HepG2 (cell line): ENCODE results near the gene ITGAV. TPM values are rescaled to one million over a fixed set of nuclear protein-coding genes. Genes with fewer than 3 reads are reported as not detected.

Experiments
- AHDC1 ChIP-seq: sonication (generic); formaldehyde crosslinking; IDR thresholded peaks from 2 replicates; pipeline ENCODE4 v1.5.1; 2020; ENCODE audit warnings: mild to moderate bottlenecking, missing genetic modification reagents, borderline replicate concordance
- CREB1 ChIP-seq, 2 experiments: fragments of 450-650 bp in 1 of 2; IDR thresholded peaks; 2 replicates each; pipeline ENCODE4 v1.6.1; 2016 to 2017; ENCODE audit warnings: control low read depth in 1 of 2, mild to moderate bottlenecking in 1 of 2, missing compliant biosample characterization in 1 of 2, missing genetic modification characterization in 1 of 2
- DRAP1 ChIP-seq: IDR thresholded peaks from 2 replicates; pipeline ENCODE4 v1.6.1; 2016; ENCODE audit warnings: missing genetic modification reagents, missing compliant biosample characterization
- FOXP1 ChIP-seq, 2 experiments: fragments of 450-650 bp in 1 of 2; IDR thresholded peaks; 2 replicates each; pipeline ENCODE4 v1.6.1; 2017 to 2018; ENCODE audit warnings: antibody characterized with exemption in 1 of 2
- HNRNPL ChIP-seq: fragments of 200-400 bp; formaldehyde crosslinking; IDR thresholded peaks from 2 replicates; pipeline ENCODE4 v1.6.1; 2017; ENCODE audit warnings: mild to moderate bottlenecking, low read depth, low read length
- MTF1 ChIP-seq: sonication (generic); formaldehyde crosslinking; IDR thresholded peaks from 2 replicates; pipeline ENCODE4 v1.5.0; 2020; ENCODE audit warnings: missing genetic modification reagents
- MYC ChIP-seq: sonication (generic); formaldehyde crosslinking; IDR thresholded peaks from 2 replicates; pipeline ENCODE4 v1.9.0; 2021; ENCODE audit warnings: missing genetic modification reagents, borderline replicate concordance
- NFE2 ChIP-seq: sonication (generic); formaldehyde crosslinking; IDR thresholded peaks from 2 replicates; pipeline ENCODE4 v1.4.0; 2020; ENCODE audit warnings: missing genetic modification reagents
- RXRA ChIP-seq: sonication (generic); formaldehyde crosslinking; IDR thresholded peaks from 2 replicates; pipeline ENCODE4 v1.5.1; 2020; ENCODE audit warnings: missing genetic modification reagents
- TBX2 ChIP-seq: sonication (generic); formaldehyde crosslinking; IDR thresholded peaks from 2 replicates; pipeline ENCODE4 v1.5.0; 2020; ENCODE audit warnings: missing genetic modification reagents, mild to moderate bottlenecking, borderline replicate concordance
- THAP8 ChIP-seq: sonication (generic); formaldehyde crosslinking; IDR thresholded peaks from 2 replicates; pipeline ENCODE4 v1.5.1; 2020; ENCODE audit warnings: missing genetic modification reagents, mild to moderate bottlenecking, borderline replicate concordance
- ZBTB43 ChIP-seq: sonication (generic); formaldehyde crosslinking; conservative IDR thresholded peaks from 2 replicates; pipeline ENCODE4 v1.4.0; 2020; ENCODE audit warnings: missing genetic modification reagents
- ZFX ChIP-seq: sonication (generic); formaldehyde crosslinking; IDR thresholded peaks from 2 replicates; pipeline ENCODE4 v1.4.0; 2020; ENCODE audit warnings: mild to moderate bottlenecking, low read depth, missing genetic modification reagents, moderate library complexity
- ZMYM2 ChIP-seq: sonication (generic); formaldehyde crosslinking; IDR thresholded peaks from 2 replicates; pipeline ENCODE4 v1.8.0; 2022; ENCODE audit warnings: mild to moderate bottlenecking, missing genetic modification reagents
- ZMYM3 ChIP-seq: sonication (generic); formaldehyde crosslinking; IDR thresholded peaks from 2 replicates; pipeline ENCODE4 v1.5.1; 2020; ENCODE audit warnings: mild to moderate bottlenecking, missing genetic modification reagents
- ZNF296 ChIP-seq: sonication (generic); formaldehyde crosslinking; conservative IDR thresholded peaks from 2 replicates; pipeline ENCODE4 v1.5.0; 2020; ENCODE audit warnings: mild to moderate bottlenecking, missing genetic modification reagents
- ZNF343 ChIP-seq: sonication (generic); formaldehyde crosslinking; IDR thresholded peaks from 2 replicates; pipeline ENCODE4 v1.4.0; 2020; ENCODE audit warnings: mild to moderate bottlenecking, missing genetic modification reagents
- ZNF598 ChIP-seq: sonication (generic); formaldehyde crosslinking; IDR thresholded peaks from 2 replicates; pipeline ENCODE4 v1.5.1; 2020; ENCODE audit warnings: mild to moderate bottlenecking, missing genetic modification reagents, borderline replicate concordance
- ZNF615 ChIP-seq: sonication (generic); formaldehyde crosslinking; IDR thresholded peaks from 2 replicates; pipeline ENCODE4 v1.5.0; 2020; ENCODE audit warnings: mild to moderate bottlenecking, missing genetic modification reagents, borderline replicate concordance
- ZNF878 ChIP-seq: sonication (generic); formaldehyde crosslinking; IDR thresholded peaks from 2 replicates; pipeline ENCODE4 v1.8.1; 2023; ENCODE audit warnings: mild to moderate bottlenecking, missing genetic modification reagents, moderate library complexity
- ZSCAN21 ChIP-seq: sonication (generic); formaldehyde crosslinking; IDR thresholded peaks from 2 replicates; pipeline ENCODE4 v1.8.0; 2022; ENCODE audit warnings: mild to moderate bottlenecking, missing genetic modification reagents, moderate library complexity, borderline replicate concordance
- polyA plus RNA-seq, 8 experiments: library from polyadenylated mRNA; depleted of rRNA in 3 of 8; stranded (reverse) in 7 of 8; unstranded in 1 of 8; fragments of >200 nt; fragmentation: Illumina TruSeq in 4 of 8; extraction: Trizol in 4 of 8; gene quantifications; 2 replicates each; pipeline versions ENCODE4 v1.2.1 to v1.2.3, GENCODE V29; 2011 to 2016; ENCODE audit warnings: low read depth in 4 of 8, missing spikeins in 1 of 8, mixed read lengths in 1 of 8; ENCODE audit not compliant: insufficient read depth in 1 of 8
- total RNA-seq, 5 experiments: library from RNA; depleted of rRNA; stranded (reverse); fragments of >200 nt; fragmentation: Illumina TruSeq; extraction: Trizol; gene quantifications; 2 replicates each; pipeline ENCODE4 v1.2.3, GENCODE V29; 2016; ENCODE audit warnings: low read depth in 1 of 5

Gene ITGAV
- total and polyA plus RNA-seq, 2 of the 13 experiments (the other 11 are each of a cell fraction or from before 2014, with no cell fraction given) = 59.1 to 60.4 TPM

GRCh38 chr2:186589612-186590349 lies at the start of gene ITGAV (continued):
- TF ChIP-seq ZNF615 (CRISPR knock-in tag) (peak; percentile 85), HNRNPL (0 out of 2 replicates have a peak, but pooled peaks have one; percentile 56), ZSCAN21 (CRISPR knock-in tag) (peak; percentile 88; the same call in 1 of the 2 replicates), ZNF878 (CRISPR knock-in tag) (peak; percentile 86; the same call in 1 of the 2 replicates), NFE2 (0 out of 2 replicates have a peak, but pooled peaks have one; percentile 6), ZMYM3 (CRISPR knock-in tag) (peak; percentile 52), ZBTB43 (CRISPR knock-in tag) (no peak; the same call in 1 of the 2 replicates), TBX2 (CRISPR knock-in tag) (peak; percentile 93), FOXP1 (IDR thresholded peaks at IDR 0.05) (no peak), FOXP1 (CRISPR knock-in tag; IDR thresholded peaks at IDR 0.05) (peak; percentile 42; the same call in 1 of the 2 replicates), CREB1 (IDR thresholded peaks at IDR 0.05) (no peak), CREB1 (CRISPR knock-in tag; IDR thresholded peaks at IDR 0.05) (no peak), AHDC1 (CRISPR knock-in tag) (peak; percentile 65; the same call in 1 of the 2 replicates), ZNF343 (CRISPR knock-in tag) (peak; percentile 42; the same call in 1 of the 2 replicates), ZFX (CRISPR knock-in tag) (peak; percentile 95), THAP8 (CRISPR knock-in tag) (0 out of 2 replicates have a peak, but pooled peaks have one; percentile 29), ZNF598 (CRISPR knock-in tag) (peak; percentile 60; the same call in 1 of the 2 replicates), ZNF296 (CRISPR knock-in tag) (no peak), DRAP1 (peak; percentile 75), RXRA (CRISPR knock-in tag) (peak; percentile 83), MTF1 (CRISPR knock-in tag) (no peak), MYC (peak; percentile 89), ZMYM2 (CRISPR knock-in tag) (no peak; the same call in 1 of the 2 replicates)
